ENCODE results near the gene WSCD2. TPM values are rescaled to one million over a fixed set of nuclear protein-coding genes. Genes with fewer than 3 reads are reported as not detected.

Gene WSCD2
- polyA plus RNA-seq, 1 donor from 2014 or later, result 5.8 TPM

- TF ChIP-seq RAD21 (conservative IDR thresholded peaks at IDR 0.05) (no peak), SMC3 (conservative IDR thresholded peaks at IDR 0.05; ENCODE audit: poor library complexity) (no peak)
These were observed 153.6 kb downstream of the WSCD2 start (continued) for GRCh38 chr12:108282676-108283075.

DNA sequence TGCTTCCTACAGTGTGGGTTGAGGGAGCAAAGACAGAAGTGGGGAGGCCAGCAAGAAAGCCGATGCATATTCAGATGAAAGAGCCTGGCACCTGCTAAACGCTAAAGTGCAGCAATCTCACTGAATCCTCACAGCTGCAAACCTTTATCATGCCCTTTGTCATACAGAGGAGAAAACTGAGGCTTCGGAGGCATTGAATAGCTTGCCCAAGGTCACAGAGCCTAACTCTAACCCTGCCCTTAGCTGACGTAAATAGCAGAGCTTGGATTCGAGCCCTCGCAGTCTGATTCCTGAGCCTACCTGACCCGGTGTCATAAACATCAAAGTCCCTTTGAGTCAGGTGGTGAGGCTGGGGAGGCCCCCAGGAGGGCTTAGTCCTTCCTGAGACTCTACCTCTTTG is 155.1 kb downstream of the WSCD2 start:
- TF ChIP-seq EP300 (conservative IDR thresholded peaks at IDR 0.05; ENCODE audit: poor library complexity, severe bottlenecking) (no peak), EZH2 (IDR thresholded peaks at IDR 0.05; ENCODE audit: borderline replicate concordance, insufficient read depth, low read length, poor library complexity, severe bottlenecking) (no peak), TAF1 (IDR thresholded peaks at IDR 0.05; ENCODE audit: low read depth) (no peak), CTCF (IDR thresholded peaks at IDR 0.05; ENCODE audit: poor library complexity, severe bottlenecking) (no peak), SMC3 (conservative IDR thresholded peaks at IDR 0.05; ENCODE audit: poor library complexity) (no peak), POLR2AphosphoS5 (IDR thresholded peaks at IDR 0.05) (no peak), RAD21 (conservative IDR thresholded peaks at IDR 0.05) (no peak), MXI1 (conservative IDR thresholded peaks at IDR 0.05; ENCODE audit: poor library complexity, severe bottlenecking) (no peak)
- TF ChIP-seq, protein P1, sequence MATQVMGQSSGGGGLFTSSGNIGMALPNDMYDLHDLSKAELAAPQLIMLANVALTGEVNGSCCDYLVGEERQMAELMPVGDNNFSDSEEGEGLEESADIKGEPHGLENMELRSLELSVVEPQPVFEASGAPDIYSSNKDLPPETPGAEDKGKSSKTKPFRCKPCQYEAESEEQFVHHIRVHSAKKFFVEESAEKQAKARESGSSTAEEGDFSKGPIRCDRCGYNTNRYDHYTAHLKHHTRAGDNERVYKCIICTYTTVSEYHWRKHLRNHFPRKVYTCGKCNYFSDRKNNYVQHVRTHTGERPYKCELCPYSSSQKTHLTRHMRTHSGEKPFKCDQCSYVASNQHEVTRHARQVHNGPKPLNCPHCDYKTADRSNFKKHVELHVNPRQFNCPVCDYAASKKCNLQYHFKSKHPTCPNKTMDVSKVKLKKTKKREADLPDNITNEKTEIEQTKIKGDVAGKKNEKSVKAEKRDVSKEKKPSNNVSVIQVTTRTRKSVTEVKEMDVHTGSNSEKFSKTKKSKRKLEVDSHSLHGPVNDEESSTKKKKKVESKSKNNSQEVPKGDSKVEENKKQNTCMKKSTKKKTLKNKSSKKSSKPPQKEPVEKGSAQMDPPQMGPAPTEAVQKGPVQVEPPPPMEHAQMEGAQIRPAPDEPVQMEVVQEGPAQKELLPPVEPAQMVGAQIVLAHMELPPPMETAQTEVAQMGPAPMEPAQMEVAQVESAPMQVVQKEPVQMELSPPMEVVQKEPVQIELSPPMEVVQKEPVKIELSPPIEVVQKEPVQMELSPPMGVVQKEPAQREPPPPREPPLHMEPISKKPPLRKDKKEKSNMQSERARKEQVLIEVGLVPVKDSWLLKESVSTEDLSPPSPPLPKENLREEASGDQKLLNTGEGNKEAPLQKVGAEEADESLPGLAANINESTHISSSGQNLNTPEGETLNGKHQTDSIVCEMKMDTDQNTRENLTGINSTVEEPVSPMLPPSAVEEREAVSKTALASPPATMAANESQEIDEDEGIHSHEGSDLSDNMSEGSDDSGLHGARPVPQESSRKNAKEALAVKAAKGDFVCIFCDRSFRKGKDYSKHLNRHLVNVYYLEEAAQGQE (IDR thresholded peaks at IDR 0.05; ENCODE audit: borderline replicate concordance), result no peak
- Histone ChIP-seq H3K9me3 (ENCODE audit: low read length) (no peaks in the 10 kb centered on the region), H3K27me3 (ENCODE audit: insufficient read depth, low read depth, low read length) (no peaks in the 10 kb centered on the region), H3K4me3 (ENCODE audit: low read length) (no peak overlapping the region), H3K9ac (ENCODE audit: low read length) (no peak overlapping the region), H2AFZ (ENCODE audit: low read depth, low read length) (no peak overlapping the region), H4K20me1 (ENCODE audit: insufficient read depth) (no peaks in the 10 kb centered on the region), H3K79me2 (replicated peaks; ENCODE audit: insufficient read depth, low read length) (no peaks in the 10 kb centered on the region), H3K36me3 (ENCODE audit: insufficient read depth, low read length) (no peaks in the 10 kb centered on the region), H3K27ac (ENCODE audit: low read length) (no peak overlapping the region), H3K4me2 (ENCODE audit: low read length) (no peak overlapping the region), H3F3A (ENCODE audit: insufficient read depth, low read length, poor library complexity, severe bottlenecking) (no peaks in the 10 kb centered on the region), H3K9me2 (ENCODE audit: insufficient read depth, low read length) (no peaks in the 10 kb centered on the region)

GRCh38 chr12:108285016-108285415 is 155.9 kb downstream of the WSCD2 start:
- Histone ChIP-seq H4K20me1 (ENCODE audit: insufficient read depth) (no peaks in the 10 kb centered on the region), H3K79me2 (replicated peaks; ENCODE audit: insufficient read depth, low read length) (no peaks in the 10 kb centered on the region), H3F3A (ENCODE audit: insufficient read depth, low read length, poor library complexity, severe bottlenecking) (no peaks in the 10 kb centered on the region), H3K36me3 (ENCODE audit: insufficient read depth, low read length) (no peaks in the 10 kb centered on the region), H3K27me3 (ENCODE audit: insufficient read depth, low read depth, low read length) (no peaks in the 10 kb centered on the region), H3K27ac (ENCODE audit: low read length) (no peak overlapping the region), H3K4me2 (ENCODE audit: low read length) (no peak overlapping the region), H3K4me3 (ENCODE audit: low read length) (no peak overlapping the region), H3K9me2 (ENCODE audit: insufficient read depth, low read length) (no peaks in the 10 kb centered on the region), H3K9ac (ENCODE audit: low read length) (no peak overlapping the region), H2AFZ (ENCODE audit: low read depth, low read length) (no peak overlapping the region), H3K9me3 (ENCODE audit: low read length) (no peaks in the 10 kb centered on the region)
- TF ChIP-seq EP300 (conservative IDR thresholded peaks at IDR 0.05; ENCODE audit: poor library complexity, severe bottlenecking) (no peak), TAF1 (IDR thresholded peaks at IDR 0.05; ENCODE audit: low read depth) (no peak), EZH2 (IDR thresholded peaks at IDR 0.05; ENCODE audit: borderline replicate concordance, insufficient read depth, low read length, poor library complexity, severe bottlenecking) (no peak), RAD21 (conservative IDR thresholded peaks at IDR 0.05) (no peak), CTCF (IDR thresholded peaks at IDR 0.05; ENCODE audit: poor library complexity, severe bottlenecking) (no peak), SMC3 (conservative IDR thresholded peaks at IDR 0.05; ENCODE audit: poor library complexity) (no peak), MXI1 (conservative IDR thresholded peaks at IDR 0.05; ENCODE audit: poor library complexity, severe bottlenecking) (no peak), POLR2AphosphoS5 (IDR thresholded peaks at IDR 0.05) (no peak)
- TF ChIP-seq, protein P1 (IDR thresholded peaks at IDR 0.05; ENCODE audit: borderline replicate concordance), result no peak

Data from neural cell (in vitro differentiated cells).